HEK293 (cell line): Measurements from ENCODE around the gene HOTAIR.
A peak's percentile ranks its signal among the peaks of the same experiment; 100 is the strongest.

ENCODE experiments used
- CTCF ChIA-PET: fragments of 350-600 bp; formaldehyde crosslinking; extraction: SDS; loops from one replicate; lab custom pipeline; 2021; ENCODE audit warnings: antibody characterized with exemption; lab: Yijun Ruan, JAX
- POLR2A ChIA-PET: fragments of 300-600 bp; formaldehyde crosslinking; extraction: SDS; loops from one replicate; lab custom pipeline; 2020; ENCODE audit warnings: antibody characterized with exemption, inconsistent platforms; lab: Yijun Ruan, JAX
- H3K27ac ChIP-seq: fragments of 200-500 bp; sonication (Bioruptor generic); 2 replicates; pipeline ENCODE4 v1.5.1; 2014; ENCODE audit warnings: low read depth, low read length, control low read depth, inconsistent platforms; ENCODE audit errors: extremely low read depth
- H3K36me3 ChIP-seq, 2 experiments: fragments of 200-500 bp in 1 of 2; sonication (Bioruptor generic) in 1 of 2; 1 replicate in 1 of 2; 2 replicates in 1 of 2; pipeline ENCODE4 v1.5.1; 2014 to 2017; ENCODE audit warnings: inconsistent platforms in 2 of 2, low read length in 2 of 2; ENCODE audit not compliant: control insufficient read depth in 2 of 2, insufficient read depth in 1 of 2
- H3K4me1 ChIP-seq: fragments of 200-500 bp; sonication (Bioruptor generic); 2 replicates; pipeline ENCODE4 v1.5.1; 2014; ENCODE audit warnings: mild to moderate bottlenecking, low read length, inconsistent platforms; ENCODE audit not compliant: control insufficient read depth, insufficient read depth
- H3K4me3 ChIP-seq: 2 replicates; pipeline ENCODE4 v1.5.1; 2011; ENCODE audit warnings: low read depth, mild to moderate bottlenecking, control low read depth, low read length, moderate library complexity
- H3K9me3 ChIP-seq: fragments of 200-500 bp; sonication (Bioruptor generic); 2 replicates; pipeline ENCODE4 v1.5.1; 2014; ENCODE audit warnings: low read depth, low read length, inconsistent platforms; ENCODE audit not compliant: control insufficient read depth, insufficient read depth
- FEZF1 ChIP-seq: fragments of 450-650 bp; formaldehyde crosslinking; IDR thresholded peaks from 2 replicates; pipeline ENCODE4 v1.5.1; 2016; ENCODE audit warnings: missing biosample characterization, missing genetic modification characterization
- GFI1B ChIP-seq: fragments of 450-650 bp; formaldehyde crosslinking; IDR thresholded peaks from 2 replicates; pipeline ENCODE4 v1.5.1; 2016; ENCODE audit warnings: missing biosample characterization, missing genetic modification characterization
- GLIS2 ChIP-seq: fragments of 450-650 bp; formaldehyde crosslinking; IDR thresholded peaks from 2 replicates; pipeline ENCODE4 v1.5.1; 2016; ENCODE audit warnings: missing biosample characterization, missing genetic modification characterization
- PATZ1 ChIP-seq: fragments of 450-650 bp; formaldehyde crosslinking; IDR thresholded peaks from 2 replicates; pipeline ENCODE4 v1.5.1; 2016; ENCODE audit warnings: missing biosample characterization, missing genetic modification characterization
- PRDM6 ChIP-seq: fragments of 450-650 bp; formaldehyde crosslinking; IDR thresholded peaks from 2 replicates; pipeline ENCODE4 v1.5.1; 2017; ENCODE audit warnings: missing biosample characterization, missing genetic modification characterization
- SCRT2 ChIP-seq: fragments of 450-650 bp; formaldehyde crosslinking; IDR thresholded peaks from 2 replicates; pipeline ENCODE4 v1.5.1; 2016; ENCODE audit warnings: missing biosample characterization, missing genetic modification characterization
- SP3 ChIP-seq: fragments of 450-650 bp; formaldehyde crosslinking; IDR thresholded peaks from 2 replicates; pipeline ENCODE4 v1.5.1; 2016; ENCODE audit warnings: missing biosample characterization, missing genetic modification characterization
- ZBTB11 ChIP-seq: fragments of 450-650 bp; formaldehyde crosslinking; conservative IDR thresholded peaks from 2 replicates; pipeline ENCODE4 v1.5.1; 2016; ENCODE audit warnings: low read depth, missing biosample characterization, missing genetic modification characterization
- ZBTB17 ChIP-seq: fragments of 450-650 bp; formaldehyde crosslinking; IDR thresholded peaks from 2 replicates; pipeline ENCODE4 v1.5.1; 2016; ENCODE audit warnings: missing biosample characterization, missing genetic modification characterization
- ZBTB21 ChIP-seq: fragments of 450-650 bp; formaldehyde crosslinking; IDR thresholded peaks from 2 replicates; pipeline ENCODE4 v1.5.1; 2017; ENCODE audit warnings: missing biosample characterization, missing genetic modification characterization
- ZBTB6 ChIP-seq: fragments of 450-650 bp; formaldehyde crosslinking; IDR thresholded peaks from 2 replicates; pipeline ENCODE4 v1.5.1; 2017; ENCODE audit warnings: missing biosample characterization, missing genetic modification characterization
- ZNF174 ChIP-seq: fragments of 450-650 bp; formaldehyde crosslinking; IDR thresholded peaks from 2 replicates; pipeline ENCODE4 v1.5.0; 2017; ENCODE audit warnings: missing biosample characterization, mild to moderate bottlenecking, missing genetic modification characterization
- ZNF24 ChIP-seq: fragments of 450-650 bp; formaldehyde crosslinking; IDR thresholded peaks from 2 replicates; pipeline ENCODE4 v1.5.1; 2016; ENCODE audit warnings: missing biosample characterization, missing genetic modification characterization
- ZNF394 ChIP-seq: fragments of 450-650 bp; formaldehyde crosslinking; IDR thresholded peaks from 2 replicates; pipeline ENCODE4 v1.5.1; 2016; ENCODE audit warnings: missing biosample characterization, missing genetic modification characterization, mild to moderate bottlenecking, moderate library complexity, borderline replicate concordance
- ZNF596 ChIP-seq: fragments of 450-650 bp; IDR thresholded peaks from 2 replicates; pipeline ENCODE4 v1.5.0; 2018; ENCODE audit warnings: missing biosample characterization, mild to moderate bottlenecking, missing genetic modification characterization, moderate library complexity
- ZNF600 ChIP-seq: fragments of 450-650 bp; formaldehyde crosslinking; IDR thresholded peaks from 2 replicates; pipeline ENCODE4 v1.5.1; 2016; ENCODE audit warnings: missing biosample characterization, missing genetic modification characterization
- ZNF747 ChIP-seq: fragments of 450-650 bp; formaldehyde crosslinking; IDR thresholded peaks from 2 replicates; pipeline ENCODE4 v1.5.1; 2016; ENCODE audit warnings: missing biosample characterization, missing genetic modification characterization
- ZNF830 ChIP-seq: fragments of 450-650 bp; IDR thresholded peaks from 2 replicates; pipeline ENCODE4 v1.5.0; 2018; ENCODE audit warnings: missing biosample characterization, missing genetic modification characterization, low read depth, mild to moderate bottlenecking, moderate library complexity
- ZNF837 ChIP-seq: fragments of 450-650 bp; formaldehyde crosslinking; IDR thresholded peaks from 2 replicates; pipeline ENCODE4 v1.5.1; 2016; ENCODE audit warnings: missing biosample characterization, missing genetic modification characterization
- ZNF843 ChIP-seq: fragments of 450-650 bp; formaldehyde crosslinking; IDR thresholded peaks from 2 replicates; pipeline ENCODE4 v1.5.1; 2016; ENCODE audit warnings: missing biosample characterization, missing genetic modification characterization
- ZSCAN18 ChIP-seq: fragments of 450-650 bp; formaldehyde crosslinking; IDR thresholded peaks from 2 replicates; pipeline ENCODE4 v1.5.1; 2016; ENCODE audit warnings: missing biosample characterization, missing genetic modification characterization
- ZSCAN4 ChIP-seq: fragments of 450-650 bp; formaldehyde crosslinking; IDR thresholded peaks from 2 replicates; pipeline ENCODE4 v1.5.1; 2017; ENCODE audit warnings: missing biosample characterization, missing genetic modification characterization

Gene HOTAIR

GRCh38 chr12:53991077-53991460 lies 16.3 kb upstream of the HOTAIR start (continued):
- no peak for TF ChIP-seq ZNF747 (tag by site-specific recombination)
- peak; percentile 93 for TF ChIP-seq ZBTB6 (tag by site-specific recombination)
- peak; percentile 23; the same call in 1 of the 2 replicates for TF ChIP-seq ZNF394 (tag by site-specific recombination)
- TF ChIP-seq ZBTB17 (tag by site-specific recombination) = peak; percentile 97
- TF ChIP-seq SCRT2 (tag by site-specific recombination) = no peak

- H3K36me3 ChIP-seq = no peaks in the 10 kb centered on the region
- H3K4me1 ChIP-seq = peaks cover 36% of the 10 kb centered on the region
- H3K9me3 ChIP-seq = no peaks in the 10 kb centered on the region
- H3K27ac ChIP-seq = peak overlapping the region; percentile 71
- CTCF ChIA-PET = interaction anchor here (0.5 to 3.0 kb wide), 16 partner anchors 10 to 403 kb away, joined by 3 to 25 read pairs (median 4); partner anchors contain the start of gene HOXC8
- H3K4me3 ChIP-seq = no peak overlapping the region
- POLR2A ChIA-PET = interaction anchor here (1.8 kb wide), 1 partner anchor 10 kb away, joined by 10 read pairs; the partner anchor contains the start of gene HOXC9
- TF ChIP-seq GLIS2 (tag by site-specific recombination) = peak; percentile 65
- peak; percentile 71; the same call in 1 of the 2 replicates for TF ChIP-seq PATZ1 (tag by site-specific recombination)
- TF ChIP-seq ZNF843 (tag by site-specific recombination) = peak; percentile 53; the same call in 1 of the 2 replicates
- no peak for TF ChIP-seq ZNF837 (tag by site-specific recombination)
- TF ChIP-seq ZNF24 (tag by site-specific recombination) = 0 out of 2 replicates have a peak, but pooled peaks have one; percentile 23
- TF ChIP-seq PRDM6 (tag by site-specific recombination) = peak; percentile 79
- no peak for TF ChIP-seq SP3 (tag by site-specific recombination)
- TF ChIP-seq ZBTB11 (tag by site-specific recombination) = peak; percentile 29; the same call in 1 of the 2 replicates
- TF ChIP-seq ZBTB17 (tag by site-specific recombination) = no peak
- no peak for TF ChIP-seq ZSCAN4 (tag by site-specific recombination)
- TF ChIP-seq SCRT2 (tag by site-specific recombination) = no peak
- TF ChIP-seq ZNF596 = peak; percentile 46; the same call in 1 of the 2 replicates
- TF ChIP-seq ZNF174 (tag by site-specific recombination) = no peak
- TF ChIP-seq ZBTB21 (tag by site-specific recombination) = no peak
- no peak for TF ChIP-seq ZNF600
- TF ChIP-seq ZNF830 (tag by site-specific recombination) = no peak
- TF ChIP-seq ZBTB6 (tag by site-specific recombination) = peak; percentile 95
- TF ChIP-seq FEZF1 (tag by site-specific recombination) = 0 out of 2 replicates have a peak, but pooled peaks have one; percentile 54
- no peak for TF ChIP-seq GFI1B (tag by site-specific recombination)
- TF ChIP-seq ZSCAN18 (tag by site-specific recombination) = no peak
Observed at GRCh38 chr12:53990311-53991076, 15.7 kb upstream of the HOTAIR start.
